Natural killer cell (primary cell): Measurements from ENCODE around the gene PEX10. TPM values are rescaled to one million over a fixed set of nuclear protein-coding genes. Genes with fewer than 3 reads are reported as not detected.

Experiments
- ATAC-seq, 3 donors: fragments of 150-1000 bp in 2 of 3; fragments of 200-7000 bp in 1 of 3; cut with Tn5 transposase; 1 replicate in 1 of 3; 2 replicates in 2 of 3; pipeline ENCODE4 v1.10.0; 2021; ENCODE audit warnings: mild to moderate bottlenecking in 2 of 3, moderate library complexity in 2 of 3
- DNase-seq, 2 donors: peaks; one replicate each; pipeline versions ENCODE4 v3.0.0 to v3.0.0-alpha.2; 2013 to 2021; ENCODE audit warnings: mixed read lengths in 1 of 2
- H3K27ac ChIP-seq: one replicate; pipeline ENCODE4 v1.5.1; 2013; ENCODE audit warnings: mild to moderate bottlenecking, low read length
- H3K27me3 ChIP-seq: one replicate; pipeline ENCODE4 v1.6.1; 2013; ENCODE audit warnings: low read length; ENCODE audit not compliant: control insufficient read depth, insufficient read depth
- H3K36me3 ChIP-seq: one replicate; pipeline ENCODE4 v1.6.1; 2013; ENCODE audit warnings: low read length; ENCODE audit not compliant: control insufficient read depth, insufficient read depth
- H3K4me1 ChIP-seq: one replicate; pipeline ENCODE4 v1.6.1; 2013; ENCODE audit warnings: low read length; ENCODE audit not compliant: control insufficient read depth, insufficient read depth
- H3K4me3 ChIP-seq: one replicate; pipeline ENCODE4 v1.5.1; 2013; ENCODE audit warnings: low read length
- H3K9me3 ChIP-seq: one replicate; pipeline ENCODE4 v1.6.1; 2013; ENCODE audit warnings: low read length; ENCODE audit not compliant: control insufficient read depth, insufficient read depth
- H3K27ac Mint-ChIP-seq, 2 donors: one replicate each; pipeline ENCODE4 v1.8.0; 2022; ENCODE audit warnings: mild to moderate bottlenecking in 2 of 2, mixed read lengths in 2 of 2, moderate library complexity in 1 of 2
- H3K27me3 Mint-ChIP-seq, 2 donors: one replicate each; pipeline ENCODE4 v1.8.0; 2022; ENCODE audit warnings: low read depth in 2 of 2, mixed read lengths in 2 of 2
- H3K36me3 Mint-ChIP-seq: one replicate; pipeline ENCODE4 v1.8.0; 2022; ENCODE audit warnings: mixed read lengths
- H3K4me1 Mint-ChIP-seq, 2 donors: one replicate each; pipeline ENCODE4 v1.8.0; 2022; ENCODE audit warnings: mixed read lengths in 2 of 2
- H3K4me3 Mint-ChIP-seq: one replicate; pipeline ENCODE4 v1.8.0; 2022; ENCODE audit warnings: mild to moderate bottlenecking, moderate library complexity, mixed read lengths
- H3K9me3 Mint-ChIP-seq, 2 donors: one replicate each; pipeline ENCODE4 v1.8.0; 2022; ENCODE audit warnings: mixed read lengths in 2 of 2
- WGBS: methylation state at CpG from one replicate; pipeline ENCODE4 v1.1.7; 2013; ENCODE audit warnings: missing lambda C conversion rate; ENCODE audit not compliant: insufficient coverage; 5-methylcytosine and 5-hydroxymethylcytosine counted together
- intact Hi-C: fragments of 100-400 bp; cut with micrococcal nuclease; formaldehyde crosslinking; loops from one replicate; pipeline ENCODE4 v1.14.2; 2022
- total RNA-seq, 4 donors: library from RNA; stranded (reverse); fragments of 120-200 nt in 1 of 4; gene quantifications; one replicate each; pipeline versions ENCODE4 v1.2.3 to v1.2.4, GENCODE V29; 2013 to 2022
- TF ChIP-seq, protein P1 (sequence below): fragments of 200-600 bp; IDR thresholded peaks from one replicate; pipeline ENCODE4 v1.8.0; 2022; ENCODE audit warnings: antibody characterized with exemption

Gene PEX10
- total RNA-seq, 3 donors from 2014 or later (not counting 1 experiment from before 2014, with no cell fraction given): 8.1 to 11.1 (median 9.8) TPM

DNA sequence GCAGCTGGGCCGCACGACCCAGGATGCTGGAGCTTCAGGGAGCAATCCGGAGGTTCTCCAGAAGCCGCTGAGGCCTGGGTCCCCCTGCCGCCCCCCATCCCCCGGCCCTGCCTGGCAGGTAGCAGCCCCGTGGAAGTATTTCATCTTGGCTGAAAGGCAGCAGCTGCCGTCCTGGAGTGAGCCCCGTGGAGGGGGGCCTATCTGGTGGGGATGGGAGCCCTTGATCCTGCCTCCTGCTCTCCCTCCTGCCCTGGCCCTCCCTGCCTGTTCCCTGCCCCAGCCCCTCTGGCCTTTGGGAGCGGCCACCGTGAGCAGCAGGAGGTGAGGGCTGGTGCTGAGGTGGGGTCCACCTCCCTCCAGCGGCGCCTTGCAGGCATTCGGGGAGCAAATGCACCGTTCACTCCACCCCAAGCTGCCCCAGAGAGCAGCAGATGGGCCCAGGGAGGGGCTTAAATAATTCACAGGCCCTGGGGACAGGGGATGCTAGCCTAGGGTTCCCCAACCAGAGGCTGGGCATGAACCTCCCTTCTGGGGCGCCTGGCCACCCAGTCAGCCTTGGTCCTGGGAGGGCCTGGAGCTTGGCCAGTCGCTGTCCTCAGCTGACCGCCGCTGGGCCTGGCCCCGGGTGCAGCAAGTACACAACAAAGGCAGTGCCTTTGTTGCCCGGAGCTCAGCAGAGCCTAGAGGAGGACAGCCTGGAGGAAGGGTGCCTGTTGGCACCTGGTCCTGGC lies 40.0 kb upstream of the PEX10 start:
- no peaks in the 10 kb centered on the region for H3K36me3 ChIP-seq

DNA sequence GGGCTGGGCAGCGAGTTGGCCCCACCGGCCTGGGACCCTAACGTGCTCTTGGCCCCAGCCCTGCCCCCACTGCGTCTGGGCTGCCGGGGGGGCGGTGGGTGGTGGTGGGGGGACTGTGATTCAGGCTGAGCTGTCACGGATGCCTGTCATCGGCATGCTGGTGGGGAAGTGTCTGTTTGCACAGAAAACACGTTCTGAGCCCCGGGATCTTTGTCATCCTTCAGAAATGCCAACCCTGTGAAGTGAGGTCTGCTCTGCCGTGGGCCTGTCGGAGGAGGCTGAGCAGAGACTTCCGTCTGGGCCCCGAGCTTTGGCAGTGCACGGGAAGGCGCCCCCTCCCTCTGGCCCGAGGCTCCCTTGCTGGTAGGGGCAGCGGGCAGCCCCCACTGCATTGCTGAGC lies 39.4 kb upstream of the PEX10 start:
- Histone ChIP-seq H3K36me3 (no peaks in the 10 kb centered on the region), H3K27me3 (no peaks in the 10 kb centered on the region), H3K27ac (no peak overlapping the region), H3K9me3 (no peaks in the 10 kb centered on the region), H3K4me3 (no peak overlapping the region), H3K4me1 (no peaks in the 10 kb centered on the region)
- intact Hi-C loops: no loop called here
- WGBS: 51% methylated on average over 18 of the region's 18 CpGs
- Mint-ChIP-seq H3K27ac (no peak overlapping the region), H3K36me3 (no peaks in the 10 kb centered on the region), H3K9me3 (no peaks in the 10 kb centered on the region), H3K4me3 (no peak overlapping the region), H3K4me1 (peaks cover 0 to 5% of the 10 kb centered on the region in 2 donors), H3K27me3 (no peaks in the 10 kb centered on the region)
- ATAC-seq (no peak), DNase-seq (no peak)
- TF ChIP-seq, protein P1, sequence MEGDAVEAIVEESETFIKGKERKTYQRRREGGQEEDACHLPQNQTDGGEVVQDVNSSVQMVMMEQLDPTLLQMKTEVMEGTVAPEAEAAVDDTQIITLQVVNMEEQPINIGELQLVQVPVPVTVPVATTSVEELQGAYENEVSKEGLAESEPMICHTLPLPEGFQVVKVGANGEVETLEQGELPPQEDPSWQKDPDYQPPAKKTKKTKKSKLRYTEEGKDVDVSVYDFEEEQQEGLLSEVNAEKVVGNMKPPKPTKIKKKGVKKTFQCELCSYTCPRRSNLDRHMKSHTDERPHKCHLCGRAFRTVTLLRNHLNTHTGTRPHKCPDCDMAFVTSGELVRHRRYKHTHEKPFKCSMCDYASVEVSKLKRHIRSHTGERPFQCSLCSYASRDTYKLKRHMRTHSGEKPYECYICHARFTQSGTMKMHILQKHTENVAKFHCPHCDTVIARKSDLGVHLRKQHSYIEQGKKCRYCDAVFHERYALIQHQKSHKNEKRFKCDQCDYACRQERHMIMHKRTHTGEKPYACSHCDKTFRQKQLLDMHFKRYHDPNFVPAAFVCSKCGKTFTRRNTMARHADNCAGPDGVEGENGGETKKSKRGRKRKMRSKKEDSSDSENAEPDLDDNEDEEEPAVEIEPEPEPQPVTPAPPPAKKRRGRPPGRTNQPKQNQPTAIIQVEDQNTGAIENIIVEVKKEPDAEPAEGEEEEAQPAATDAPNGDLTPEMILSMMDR: no peak

More for the DNA sequence above, 40.0 kb upstream of the PEX10 start:
- WGBS: 79% methylated on average over 20 of the region's 21 CpGs
- ATAC-seq (no peak), DNase-seq (no peak)
- H3K27ac ChIP-seq: no peak overlapping the region
- H3K27me3 ChIP-seq: no peaks in the 10 kb centered on the region
- Mint-ChIP-seq H3K4me1 (peaks cover 2 to 5% of the 10 kb centered on the region in 2 donors), H3K27ac (no peak overlapping the region), H3K36me3 (no peaks in the 10 kb centered on the region), H3K27me3 (no peaks in the 10 kb centered on the region), H3K9me3 (no peaks in the 10 kb centered on the region), H3K4me3 (no peak overlapping the region)
- TF ChIP-seq, protein P1: no peak
- peaks cover 2% of the 10 kb centered on the region for H3K4me1 ChIP-seq
- H3K4me3 ChIP-seq: no peak overlapping the region
- intact Hi-C loops: no loop called here
- no peaks in the 10 kb centered on the region for H3K9me3 ChIP-seq

DNA sequence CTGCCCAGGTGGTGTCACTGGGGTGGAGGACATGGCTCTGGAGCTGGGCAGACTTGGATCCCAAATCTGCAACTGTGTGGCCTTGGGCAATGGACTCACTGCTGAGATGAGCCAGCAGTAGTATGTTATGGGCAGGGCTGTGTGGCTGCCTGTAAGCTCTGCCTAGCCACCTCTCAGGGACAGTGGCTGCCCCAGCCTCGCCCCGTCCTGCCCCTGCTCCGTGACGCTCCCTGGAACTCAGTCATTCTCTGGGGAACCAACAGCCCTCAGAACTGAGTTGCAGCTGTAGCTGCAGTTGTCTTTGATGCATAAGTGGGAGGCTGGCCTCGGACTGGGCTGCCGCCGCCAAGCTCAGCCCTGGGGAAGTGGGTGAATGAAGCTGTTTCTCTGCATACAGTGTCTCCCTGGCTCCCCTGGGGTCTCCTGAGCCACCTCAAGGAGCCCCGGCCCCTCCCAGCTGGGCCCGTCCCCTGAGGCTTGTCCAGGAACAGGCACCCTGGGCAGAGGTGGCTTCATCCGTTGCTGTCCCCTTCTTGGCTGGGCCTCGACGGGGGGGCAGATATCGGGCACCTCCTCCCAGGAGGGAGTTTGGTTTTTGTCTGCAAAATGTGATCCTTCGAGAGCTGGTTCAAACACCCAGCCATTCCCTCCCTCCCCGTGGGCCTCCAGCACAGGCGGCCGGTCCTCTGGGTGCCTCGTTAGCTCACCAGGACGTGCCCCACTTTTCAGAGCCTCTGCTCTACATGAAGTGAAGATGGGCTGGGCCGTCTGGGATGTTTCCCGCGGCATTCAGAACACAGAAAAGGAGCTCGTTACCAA lies 37.5 kb upstream of the PEX10 start:
- intact Hi-C loops: no loop called here
- Histone ChIP-seq H3K4me1 (no peaks in the 10 kb centered on the region), H3K9me3 (no peaks in the 10 kb centered on the region), H3K4me3 (no peak overlapping the region), H3K27me3 (no peaks in the 10 kb centered on the region), H3K27ac (no peak overlapping the region), H3K36me3 (no peaks in the 10 kb centered on the region)
- H3K27ac Mint-ChIP-seq: no peak overlapping the region
- DNase-seq: no peak
- H3K36me3 Mint-ChIP-seq: no peaks in the 10 kb centered on the region
- TF ChIP-seq, protein P1: no peak
- WGBS: 86% methylated on average over 19 of the region's 23 CpGs
- no peaks in the 10 kb centered on the region for H3K27me3 Mint-ChIP-seq
- H3K4me3 Mint-ChIP-seq: no peak overlapping the region
- peaks cover 0 to 9% of the 10 kb centered on the region in 2 donors for H3K4me1 Mint-ChIP-seq
- ATAC-seq: no peak
- no peaks in the 10 kb centered on the region for H3K9me3 Mint-ChIP-seq
